GM20431 (cell line): ENCODE data around the gene BYSL.
"Not testable (repeated sequence)": the region's sequence is repeated elsewhere in the genome, so short reads cannot be mapped to it uniquely, and the experiment has no call there.

Source experiments
- in situ Hi-C: fragments of 300-500 bp; cut with MseI, MboI; formaldehyde crosslinking; loops from one replicate; pipeline ENCODE4 v1.15.0; 2020; ENCODE audit warnings: low sequenced_read_pairs; ENCODE audit not compliant: unreplicated experiment

Gene BYSL

DNA sequence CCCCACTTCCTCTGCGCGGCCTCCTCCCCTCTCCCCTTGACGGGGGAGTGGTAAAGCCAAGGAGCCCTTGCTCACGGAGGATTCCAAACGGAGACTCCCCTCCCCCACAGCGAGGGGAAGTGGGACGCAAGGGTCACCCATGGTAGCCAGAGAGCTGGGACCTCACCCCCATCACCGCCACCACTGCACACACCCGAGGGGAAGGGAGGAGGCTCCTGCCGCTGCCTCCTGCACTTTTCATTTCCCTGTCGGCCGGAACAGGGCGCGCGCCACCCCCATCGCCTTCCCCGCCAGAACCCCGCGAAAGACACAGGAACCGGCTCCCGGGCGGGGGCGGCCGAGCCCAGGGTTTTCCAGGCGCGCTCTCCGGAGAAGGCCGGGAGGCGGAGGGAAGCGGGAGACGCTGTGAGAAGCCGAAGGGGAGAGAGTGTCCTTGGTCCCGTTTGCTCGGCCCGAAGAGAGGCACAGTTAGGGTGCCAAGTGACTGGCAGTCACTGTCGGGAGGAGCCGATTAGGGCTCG is 19.5 kb downstream of the BYSL start:
- in situ Hi-C loops, result no loop called here

DNA sequence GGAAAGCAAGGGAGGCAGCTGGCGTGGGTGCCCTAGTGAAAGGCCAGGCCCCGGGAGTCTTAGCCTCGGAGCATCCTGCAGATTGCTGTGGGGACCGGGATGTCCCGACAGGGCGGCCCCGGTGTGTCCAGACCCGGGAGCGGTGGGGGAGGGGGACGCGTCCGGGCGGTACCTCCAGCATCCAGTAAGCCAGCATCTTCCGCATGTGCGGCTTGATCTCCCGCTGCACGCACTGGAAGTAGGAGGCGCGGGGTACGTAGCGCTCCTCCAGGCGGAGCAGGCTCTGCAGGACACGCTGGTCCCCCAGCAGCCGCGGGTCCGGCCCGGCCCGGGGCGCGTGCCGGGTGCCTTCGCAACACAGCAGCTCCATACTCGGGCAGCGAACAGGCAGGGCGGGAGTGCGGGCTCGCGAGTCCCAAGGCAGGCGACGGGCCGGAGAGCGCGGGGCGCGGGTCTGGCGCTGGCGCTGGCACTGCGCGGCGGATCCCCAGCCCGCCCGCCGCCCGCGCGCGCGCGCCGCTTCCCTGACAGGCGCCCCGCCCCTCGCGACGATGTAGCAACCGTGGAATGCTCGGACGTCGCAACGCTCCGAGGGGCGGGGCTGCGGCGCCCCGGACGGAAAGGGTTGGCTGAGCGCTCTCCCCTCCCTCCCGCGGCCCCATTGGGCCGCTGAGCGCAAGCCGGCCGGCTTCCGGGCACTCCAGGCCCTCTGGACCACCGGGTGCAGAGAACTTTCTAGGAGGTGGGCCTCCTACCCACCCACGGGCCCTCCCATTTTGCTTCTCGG is 20.2 kb downstream of the BYSL start, which contains the start of gene CCND3:
Gene CCND3 (minus strand): TSS at position 529 of the 787 bp plus-strand sequence. CDS start 159 bp downstream, at position 370.
- in situ Hi-C loops, result no loop called here

- in situ Hi-C loops, result no loop called here
Observed at GRCh38 chr6:41942067-41942851, 21.0 kb downstream of the BYSL start.

GRCh38 chr6:41942882-41943281 is 21.6 kb downstream of the BYSL start:
- in situ Hi-C loops, result not testable (repeated sequence)

DNA sequence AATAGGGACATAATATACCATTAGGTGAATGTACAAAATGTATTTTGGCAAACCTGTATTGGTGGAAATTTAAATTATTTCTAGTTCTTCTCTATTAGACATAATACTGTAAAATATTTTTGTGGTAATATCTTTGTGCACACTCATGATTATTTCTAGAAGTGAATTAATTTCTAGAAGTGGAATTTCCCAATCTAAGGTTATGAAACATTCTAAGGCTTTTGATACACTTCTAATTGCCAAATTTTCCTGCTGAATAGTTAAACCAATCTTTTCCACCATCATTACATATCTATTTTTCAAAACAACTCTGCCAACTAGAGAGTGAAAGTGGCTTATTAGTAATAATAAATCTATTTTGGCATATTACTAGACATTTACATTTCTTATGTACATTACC is 22.2 kb downstream of the BYSL start:
- in situ Hi-C loops, result no loop called here

GRCh38 chr6:41947581-41948220 is 26.4 kb downstream of the BYSL start:
- in situ Hi-C loops, result no loop called here

GRCh38 chr6:41954668-41955067 is 33.4 kb downstream of the BYSL start:
- in situ Hi-C loops, result no loop called here

- in situ Hi-C loops, result no loop called here
Observed at GRCh38 chr6:41955412-41955811, 34.1 kb downstream of the BYSL start.

DNA sequence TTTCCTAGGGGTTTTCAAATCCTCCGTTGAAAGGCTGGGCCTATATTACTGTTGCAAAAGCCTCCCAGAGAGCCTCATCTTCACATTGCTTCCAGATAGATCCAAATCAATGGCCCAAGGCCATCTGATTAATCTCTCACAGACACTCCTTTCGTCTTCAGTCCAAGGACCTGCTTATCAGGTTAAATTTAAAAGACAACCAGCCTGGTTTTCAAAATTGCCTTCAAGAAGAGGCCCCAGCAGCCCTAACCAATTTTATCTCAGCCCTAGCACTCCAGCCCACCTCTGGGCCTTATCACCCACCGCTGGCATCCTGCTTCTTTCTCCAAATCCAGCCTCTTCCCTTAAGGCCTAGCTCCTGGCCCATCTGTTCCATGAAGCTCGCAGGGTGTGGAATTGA is 35.8 kb downstream of the BYSL start:
- in situ Hi-C loops, result no loop called here

- in situ Hi-C loops, result no loop called here
Observed at GRCh38 chr6:41958022-41958856, 36.9 kb downstream of the BYSL start.

- in situ Hi-C loops, result no loop called here
Observed at GRCh38 chr6:41960028-41960427, 38.7 kb downstream of the BYSL start.

- in situ Hi-C loops, result no loop called here
Observed at GRCh38 chr6:41963371-41963770, 42.1 kb downstream of the BYSL start.

DNA sequence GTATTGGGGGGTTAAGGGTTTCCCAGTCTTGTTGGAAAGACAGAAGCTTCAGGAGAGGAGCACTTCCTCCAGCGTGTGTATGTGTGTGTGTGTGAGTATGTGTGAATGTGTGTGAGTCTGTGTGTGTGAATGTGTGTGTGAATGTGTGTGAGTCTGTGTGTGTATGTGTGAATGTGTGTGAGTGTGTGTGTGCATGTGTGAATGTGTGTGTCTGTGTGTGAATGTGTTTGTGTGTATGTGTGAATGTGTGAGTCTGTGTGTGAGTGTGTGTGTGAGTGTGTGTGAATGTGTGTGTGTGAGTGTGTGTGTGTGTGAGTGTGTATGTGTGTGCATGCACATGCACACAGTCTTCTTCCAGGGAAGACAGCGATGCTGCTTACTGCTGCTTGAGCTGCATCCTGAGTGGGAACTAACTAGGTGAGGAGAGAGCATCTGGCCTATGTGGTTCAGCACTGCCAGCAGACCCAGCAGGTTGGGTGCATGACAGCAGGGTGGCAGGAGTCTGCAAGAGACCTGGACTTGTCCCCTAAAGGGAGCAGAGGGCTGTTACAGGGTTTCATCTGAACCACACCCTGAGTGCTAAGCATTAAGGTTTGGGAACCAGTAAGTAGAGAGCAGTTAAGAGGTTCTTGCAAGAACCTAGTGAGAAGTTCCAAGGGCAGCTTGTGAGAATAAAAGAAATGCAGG is 43.0 kb downstream of the BYSL start:
- in situ Hi-C loops, result no loop called here

- in situ Hi-C loops, result no loop called here
Observed at GRCh38 chr6:41965429-41966213, 44.3 kb downstream of the BYSL start.

- in situ Hi-C loops, result no loop called here
Observed at GRCh38 chr6:41966214-41966920, 45.1 kb downstream of the BYSL start.

DNA sequence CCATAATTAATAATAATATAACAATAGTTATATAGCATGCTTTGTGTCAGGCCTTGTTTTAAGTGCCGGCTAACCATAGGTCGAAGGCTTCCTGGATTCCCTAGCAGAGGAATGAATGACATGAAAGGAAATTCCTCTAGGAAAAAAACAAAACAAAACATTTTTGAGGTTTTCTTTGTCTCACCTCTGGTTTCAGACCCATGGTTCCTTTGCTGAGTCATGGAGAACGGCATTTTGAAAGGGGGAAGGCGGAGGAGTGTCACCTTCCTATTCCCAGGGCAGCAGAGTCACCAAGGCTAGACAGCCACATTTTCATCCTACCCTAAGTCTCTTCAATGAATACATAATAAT is 45.6 kb downstream of the BYSL start:
- in situ Hi-C loops, result no loop called here

- in situ Hi-C loops, result no loop called here
Observed at GRCh38 chr6:41967312-41968287, 46.3 kb downstream of the BYSL start.
